Peyer's patch (tissue), 4 donors: ENCODE measurements around the gene OGN. TPM values are rescaled to one million over a fixed set of nuclear protein-coding genes. Genes with fewer than 3 reads are reported as not detected.

Experiments
- DNase-seq, 3 donors: peaks; one replicate each; pipeline ENCODE4 v3.0.0-alpha.2; 2017 to 2019
- H3K27ac ChIP-seq, 4 donors: fragments of 200-600 bp; sonication (generic); one replicate each; pipeline ENCODE4 v1.5.1; 2016 to 2019
- H3K27me3 ChIP-seq, 2 donors: fragments of 200-600 bp; sonication (generic); one replicate each; pipeline ENCODE4 v1.5.1; 2019
- H3K36me3 ChIP-seq, 3 donors: fragments of 200-600 bp; sonication (generic); one replicate each; pipeline ENCODE4 v1.5.1; 2016 to 2019
- H3K4me1 ChIP-seq, 4 donors: fragments of 200-600 bp; sonication (generic); one replicate each; pipeline ENCODE4 v1.5.1; 2016 to 2019
- H3K4me3 ChIP-seq, 4 donors: fragments of 200-600 bp; sonication (generic); 1 replicate in 3 of 4; 2 replicates in 1 of 4; pipeline ENCODE4 v1.5.1; 2016 to 2019; ENCODE audit warnings: mild to moderate bottlenecking in 1 of 4
- H3K9me3 ChIP-seq, 4 donors: fragments of 200-600 bp; sonication (generic); one replicate each; pipeline ENCODE4 v1.5.1; 2016 to 2019; ENCODE audit warnings: mild to moderate bottlenecking in 1 of 4
- CTCF ChIP-seq, 6 experiments: fragments of 450-650 bp in 4 of 6; fragments of 200-600 bp in 2 of 6; sonication (generic) in 1 of 6; IDR thresholded peaks; one replicate each; pipeline ENCODE4 v1.5.1; 2017 to 2019; ENCODE audit warnings: antibody characterized with exemption in 6 of 6, mild to moderate bottlenecking in 3 of 6, moderate library complexity in 1 of 6
- POLR2A ChIP-seq, 2 donors: fragments of 450-650 bp; IDR thresholded peaks; one replicate each; pipeline ENCODE4 v1.5.1; 2017; ENCODE audit warnings: antibody characterized with exemption in 2 of 2, mild to moderate bottlenecking in 2 of 2, moderate library complexity in 2 of 2
- total RNA-seq, 4 donors: library from RNA; depleted of rRNA; stranded (reverse); fragments of >200 nt; gene quantifications; one replicate each; pipeline ENCODE4 v1.1.0, GENCODE V29; 2016

The OGN gene
- total RNA-seq, 4 donors from 2014 or later, result 2.6 to 9.7 (median 3.5) TPM

GRCh38 chr9:92426501-92427145 is 22.2 kb upstream of the OGN start:
- TF ChIP-seq CTCF (IDR thresholded peaks at IDR 0.05) (no peak), POLR2A (IDR thresholded peaks at IDR 0.05) (no peak)
- H3K27ac ChIP-seq, result peak overlapping the region in 1 of 4 donors; percentile 6
- no peak for DNase-seq

GRCh38 chr9:92425474-92425873 is 21.1 kb upstream of the OGN start:
- no peaks in the 10 kb centered on the region for H3K27me3 ChIP-seq
- no peak for TF ChIP-seq POLR2A (IDR thresholded peaks at IDR 0.05)
- TF ChIP-seq CTCF (IDR thresholded peaks at IDR 0.05), result no peak
- peak overlapping the region in 1 of 4 donors; percentile 6 for H3K27ac ChIP-seq
- H3K36me3 ChIP-seq, result no peaks in the 10 kb centered on the region
- H3K4me3 ChIP-seq, result no peak overlapping the region
- no peak for DNase-seq
- H3K9me3 ChIP-seq, result no peaks in the 10 kb centered on the region
- H3K4me1 ChIP-seq, result no peaks in the 10 kb centered on the region

More at GRCh38 chr9:92426501-92427145, 22.2 kb upstream of the OGN start:
- H3K9me3 ChIP-seq, result no peaks in the 10 kb centered on the region
- H3K27me3 ChIP-seq, result no peaks in the 10 kb centered on the region
- no peaks in the 10 kb centered on the region for H3K4me1 ChIP-seq
- H3K4me3 ChIP-seq, result no peak overlapping the region
- no peaks in the 10 kb centered on the region for H3K36me3 ChIP-seq

GRCh38 chr9:92424340-92424739 is 20.0 kb upstream of the OGN start, which contains the start of gene OMD:
TSS of gene OMD (minus strand) at chr9:92424471. CDS start at chr9:92417558, 6,913 bp downstream.
- TF ChIP-seq POLR2A (IDR thresholded peaks at IDR 0.05) (no peak), CTCF (IDR thresholded peaks at IDR 0.05) (no peak)
- no peaks in the 10 kb centered on the region for H3K4me1 ChIP-seq
- peak within 1 kb of the TSS in 1 of 4 donors; percentile 0 for H3K4me3 ChIP-seq
- no peaks in the 10 kb centered on the region for H3K36me3 ChIP-seq
- H3K9me3 ChIP-seq, result no peaks in the 10 kb centered on the region
- peak within 1 kb of the TSS in 1 of 4 donors; percentile 8 for H3K27ac ChIP-seq
- DNase-seq, result no peak
- no peaks in the 10 kb centered on the region for H3K27me3 ChIP-seq

- TF ChIP-seq CTCF (IDR thresholded peaks at IDR 0.05), result no peak
- no peak for TF ChIP-seq POLR2A (IDR thresholded peaks at IDR 0.05)
- Histone ChIP-seq H3K4me3 (peak overlapping the region in 1 of 4 donors; percentile 0), H3K27me3 (no peaks in the 10 kb centered on the region), H3K36me3 (no peaks in the 10 kb centered on the region), H3K27ac (no peak overlapping the region), H3K4me1 (no peaks in the 10 kb centered on the region), H3K9me3 (no peaks in the 10 kb centered on the region)
- no peak for DNase-seq
Observed at GRCh38 chr9:92423612-92424011, 19.2 kb upstream of the OGN start.

GRCh38 chr9:92422611-92423338 is 18.4 kb upstream of the OGN start:
- H3K4me1 ChIP-seq, result no peaks in the 10 kb centered on the region
- H3K9me3 ChIP-seq, result no peaks in the 10 kb centered on the region
- TF ChIP-seq CTCF (IDR thresholded peaks at IDR 0.05) (no peak), POLR2A (IDR thresholded peaks at IDR 0.05) (no peak)
- no peak for DNase-seq
- no peak overlapping the region for H3K4me3 ChIP-seq
- H3K27me3 ChIP-seq, result no peaks in the 10 kb centered on the region
- H3K27ac ChIP-seq, result no peak overlapping the region
- no peaks in the 10 kb centered on the region for H3K36me3 ChIP-seq
